ENCODE measurements around the gene PHLDB1. TPM values are rescaled to one million over a fixed set of nuclear protein-coding genes. Genes with fewer than 3 reads are reported as not detected.

PHLDB1 gene
- total RNA-seq, 1 donor from 2014 or later: 1.7 TPM

GRCh38 chr11:118645066-118645715, 37.8 kb downstream of the PHLDB1 start:
- intact Hi-C loops (cut with micrococcal nuclease): no loop called here
- no peaks in the 10 kb centered on the region for H3K4me1 Mint-ChIP-seq
- H3K27ac Mint-ChIP-seq: no peak overlapping the region
- no peaks in the 10 kb centered on the region for H3K36me3 Mint-ChIP-seq (ENCODE audit: low read depth)
- DNase-seq: no peak
- H3K27me3 Mint-ChIP-seq: no peaks in the 10 kb centered on the region
- H3K4me3 Mint-ChIP-seq: no peak overlapping the region
- no peaks in the 10 kb centered on the region for H3K9me3 Mint-ChIP-seq

GRCh38 chr11:118646393-118646792, 39.0 kb downstream of the PHLDB1 start:
- Mint-ChIP-seq H3K4me3 (no peak overlapping the region), H3K9me3 (no peaks in the 10 kb centered on the region), H3K27ac (no peak overlapping the region), H3K4me1 (no peaks in the 10 kb centered on the region), H3K27me3 (no peaks in the 10 kb centered on the region), H3K36me3 (ENCODE audit: low read depth) (no peaks in the 10 kb centered on the region)
- no peak for DNase-seq
- intact Hi-C loops (cut with micrococcal nuclease): no loop called here

- no peak for DNase-seq
- H3K27me3 Mint-ChIP-seq: no peaks in the 10 kb centered on the region
- no peaks in the 10 kb centered on the region for H3K36me3 Mint-ChIP-seq (ENCODE audit: low read depth)
- intact Hi-C loops (cut with micrococcal nuclease): no loop called here
- H3K27ac Mint-ChIP-seq: no peak overlapping the region
- no peak overlapping the region for H3K4me3 Mint-ChIP-seq
- peaks cover 6% of the 10 kb centered on the region for H3K4me1 Mint-ChIP-seq
- H3K9me3 Mint-ChIP-seq: no peaks in the 10 kb centered on the region
These were observed 40.9 kb downstream of the PHLDB1 start for GRCh38 chr11:118648291-118648690.

- no peak for DNase-seq
- no peaks in the 10 kb centered on the region for H3K9me3 Mint-ChIP-seq
- no peaks in the 10 kb centered on the region for H3K27me3 Mint-ChIP-seq
- intact Hi-C loops (cut with micrococcal nuclease): no loop called here
- H3K36me3 Mint-ChIP-seq (ENCODE audit: low read depth): no peaks in the 10 kb centered on the region
- peaks cover 6% of the 10 kb centered on the region for H3K4me1 Mint-ChIP-seq
- no peak overlapping the region for H3K4me3 Mint-ChIP-seq
- H3K27ac Mint-ChIP-seq: no peak overlapping the region
These were observed 42.5 kb downstream of the PHLDB1 start for GRCh38 chr11:118649941-118650340.

GRCh38 chr11:118650366-118650765, 43.0 kb downstream of the PHLDB1 start:
- no peaks in the 10 kb centered on the region for H3K36me3 Mint-ChIP-seq (ENCODE audit: low read depth)
- peaks cover 6% of the 10 kb centered on the region for H3K4me1 Mint-ChIP-seq
- intact Hi-C loops (cut with micrococcal nuclease): no loop called here
- H3K4me3 Mint-ChIP-seq: no peak overlapping the region
- H3K27me3 Mint-ChIP-seq: no peaks in the 10 kb centered on the region
- no peaks in the 10 kb centered on the region for H3K9me3 Mint-ChIP-seq
- DNase-seq: no peak
- no peak overlapping the region for H3K27ac Mint-ChIP-seq

- Mint-ChIP-seq H3K9me3 (no peaks in the 10 kb centered on the region), H3K27me3 (no peaks in the 10 kb centered on the region), H3K27ac (no peak overlapping the region), H3K4me3 (no peak overlapping the region), H3K36me3 (ENCODE audit: low read depth) (no peaks in the 10 kb centered on the region), H3K4me1 (peaks cover 6% of the 10 kb centered on the region)
- DNase-seq: no peak
- intact Hi-C loops (cut with micrococcal nuclease): no loop called here
These were observed 44.4 kb downstream of the PHLDB1 start for GRCh38 chr11:118651820-118652219.

- no peak for DNase-seq
- H3K27ac Mint-ChIP-seq: no peak overlapping the region
- no peaks in the 10 kb centered on the region for H3K9me3 Mint-ChIP-seq
- no peak overlapping the region for H3K4me3 Mint-ChIP-seq
- no peaks in the 10 kb centered on the region for H3K27me3 Mint-ChIP-seq
- no peaks in the 10 kb centered on the region for H3K36me3 Mint-ChIP-seq (ENCODE audit: low read depth)
- intact Hi-C loops (cut with micrococcal nuclease): no loop called here
- H3K4me1 Mint-ChIP-seq: peaks cover 6% of the 10 kb centered on the region
These were observed 45.3 kb downstream of the PHLDB1 start for GRCh38 chr11:118652681-118653181.

GRCh38 chr11:118653684-118654390, 46.4 kb downstream of the PHLDB1 start:
- Mint-ChIP-seq H3K9me3 (no peaks in the 10 kb centered on the region), H3K27me3 (no peaks in the 10 kb centered on the region), H3K27ac (no peak overlapping the region), H3K4me3 (no peak overlapping the region), H3K4me1 (peaks cover 6% of the 10 kb centered on the region), H3K36me3 (ENCODE audit: low read depth) (no peaks in the 10 kb centered on the region)
- intact Hi-C loops (cut with micrococcal nuclease): no loop called here
- no peak for DNase-seq

GRCh38 chr11:118655486-118656190, 48.2 kb downstream of the PHLDB1 start:
- Mint-ChIP-seq H3K4me3 (no peak overlapping the region), H3K27me3 (no peaks in the 10 kb centered on the region), H3K27ac (no peak overlapping the region), H3K36me3 (ENCODE audit: low read depth) (no peaks in the 10 kb centered on the region), H3K4me1 (peaks cover 9% of the 10 kb centered on the region), H3K9me3 (no peaks in the 10 kb centered on the region)
- intact Hi-C loops (cut with micrococcal nuclease): no loop called here
- DNase-seq: no peak

- Mint-ChIP-seq H3K4me3 (no peak overlapping the region), H3K27me3 (no peaks in the 10 kb centered on the region), H3K36me3 (ENCODE audit: low read depth) (no peaks in the 10 kb centered on the region), H3K4me1 (peaks cover 9% of the 10 kb centered on the region), H3K27ac (no peak overlapping the region), H3K9me3 (no peaks in the 10 kb centered on the region)
- intact Hi-C loops (cut with micrococcal nuclease): no loop called here
- no peak for DNase-seq
These were observed 49.2 kb downstream of the PHLDB1 start for GRCh38 chr11:118656563-118657165.

- no peak for DNase-seq
- Mint-ChIP-seq H3K27me3 (no peaks in the 10 kb centered on the region), H3K4me1 (peaks cover 9% of the 10 kb centered on the region), H3K4me3 (no peak overlapping the region), H3K9me3 (no peaks in the 10 kb centered on the region), H3K27ac (no peak overlapping the region), H3K36me3 (ENCODE audit: low read depth) (no peaks in the 10 kb centered on the region)
- intact Hi-C loops (cut with micrococcal nuclease): no loop called here
These were observed 49.8 kb downstream of the PHLDB1 start for GRCh38 chr11:118657238-118657637.

- H3K27ac Mint-ChIP-seq: no peak overlapping the region
- intact Hi-C loops (cut with micrococcal nuclease): no loop called here
These were observed 50.5 kb downstream of the PHLDB1 start for GRCh38 chr11:118657709-118658428.

More at GRCh38 chr11:118657709-118658428, 50.5 kb downstream of the PHLDB1 start:
- Mint-ChIP-seq H3K4me3 (no peak overlapping the region), H3K4me1 (peaks cover 3% of the 10 kb centered on the region), H3K36me3 (ENCODE audit: low read depth) (no peaks in the 10 kb centered on the region), H3K9me3 (no peaks in the 10 kb centered on the region), H3K27me3 (no peaks in the 10 kb centered on the region)
- no peak for DNase-seq
